ENCODE results near the gene TTLL12.

The TTLL12 gene

DNA sequence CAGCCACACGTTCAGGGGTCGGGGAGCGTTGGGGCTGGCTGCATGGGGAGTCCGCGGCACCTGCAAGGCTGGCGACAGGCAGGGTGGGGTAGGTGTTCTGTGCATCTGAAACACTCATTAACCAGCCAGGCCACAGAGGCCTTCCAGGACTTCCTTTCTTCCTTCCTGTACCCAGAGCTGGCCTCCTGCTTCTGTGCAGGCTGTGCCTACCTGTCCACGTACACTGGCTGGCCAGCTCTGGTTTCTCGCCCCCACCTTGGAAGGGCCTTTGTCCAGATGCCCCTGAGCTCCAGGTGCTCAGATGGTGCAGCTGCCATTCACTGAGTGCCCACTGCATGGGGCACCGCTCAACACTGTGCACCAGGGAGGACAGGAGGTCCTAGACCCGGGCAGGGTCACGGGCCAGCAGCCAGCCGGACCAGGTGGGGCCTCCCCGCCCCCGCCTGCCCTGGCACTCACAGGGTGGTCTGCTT lies 15.9 kb downstream of the TTLL12 start:
- no peak for DNase-seq

GRCh38 chr22:43170131-43170480 lies 16.8 kb downstream of the TTLL12 start:
- no peak for DNase-seq

DNA sequence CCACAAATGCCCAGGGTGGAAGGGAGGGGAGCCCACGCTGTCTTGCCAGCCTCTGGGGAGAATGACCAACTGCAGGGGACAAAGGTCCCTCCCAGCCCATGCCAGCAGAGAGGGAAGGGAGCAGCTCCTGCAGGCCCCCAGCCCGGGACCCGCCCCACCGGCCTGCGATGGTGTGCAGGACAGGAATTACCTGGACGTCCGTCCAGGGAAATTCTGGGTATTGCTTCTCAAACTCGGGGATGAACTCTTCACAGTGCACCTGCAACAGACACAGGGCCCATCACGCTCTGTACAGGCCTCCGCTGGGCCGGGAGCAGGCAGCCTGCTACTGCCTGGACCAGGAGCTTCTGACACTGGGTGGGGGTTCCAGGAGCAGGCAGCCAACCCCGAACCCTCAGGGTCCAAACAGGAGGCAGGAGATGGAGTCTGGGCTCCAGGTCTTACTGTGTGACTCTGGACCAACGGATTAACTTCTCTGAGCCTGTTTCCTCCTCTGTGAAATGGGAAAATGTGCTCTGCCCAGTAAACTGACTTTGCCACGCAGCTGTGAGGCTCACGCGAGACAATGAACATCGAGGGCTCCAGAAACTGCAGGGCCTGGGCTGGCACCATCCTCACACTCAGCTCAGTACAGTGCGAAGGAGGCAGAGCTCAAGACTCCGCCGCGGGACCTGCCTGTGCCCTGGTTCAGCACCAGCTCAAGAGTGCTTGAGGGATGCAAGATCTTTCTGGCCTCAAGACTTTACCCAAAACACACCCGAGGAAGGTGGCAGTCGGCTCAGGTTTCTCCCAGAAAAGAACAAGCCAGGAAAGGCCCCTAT lies 17.4 kb downstream of the TTLL12 start:
- DNase-seq: no peak

DNA sequence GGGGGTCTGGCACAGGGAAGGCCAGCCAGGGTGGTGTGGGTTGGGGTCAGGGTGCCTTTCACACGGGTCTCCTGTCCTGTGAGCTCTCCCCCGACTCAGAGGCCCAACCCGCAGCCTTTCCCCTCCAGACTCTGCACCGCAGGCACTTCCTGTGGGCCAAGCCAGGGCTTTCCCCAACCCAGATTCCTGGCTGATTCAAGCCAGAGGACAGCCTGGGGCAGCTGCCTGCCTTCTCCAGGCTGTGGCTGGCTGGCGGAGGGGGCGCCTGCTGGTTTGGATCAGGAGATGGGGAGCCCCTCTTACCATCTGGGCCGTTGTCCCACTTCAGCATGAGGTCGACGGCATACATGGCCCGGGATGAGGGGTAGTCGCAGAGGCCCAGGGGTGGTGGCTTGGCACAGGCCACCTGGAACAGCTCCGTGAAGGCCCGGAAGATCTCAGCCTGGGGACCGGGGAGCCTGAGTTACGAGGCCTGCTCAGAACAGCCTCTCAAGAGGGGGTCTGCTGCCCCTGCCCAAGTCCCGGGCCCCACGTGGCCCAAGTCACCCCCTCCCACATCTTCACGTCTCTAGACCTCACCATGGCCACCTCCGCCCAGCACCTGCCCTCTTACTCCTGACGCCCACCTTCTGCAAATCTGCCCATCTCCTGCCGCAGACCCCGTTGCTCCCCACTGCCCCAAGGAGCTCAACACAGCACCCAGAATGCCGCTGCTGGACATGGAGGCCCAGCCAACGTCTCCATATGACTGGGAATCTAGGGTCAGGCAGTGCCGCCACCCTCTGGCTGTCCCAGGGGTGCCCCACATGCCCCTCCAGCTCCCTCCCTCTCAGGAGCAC lies 18.2 kb downstream of the TTLL12 start:
- no peak for DNase-seq

GRCh38 chr22:43167001-43167589 lies 19.8 kb downstream of the TTLL12 start:
- DNase-seq: no peak

DNA sequence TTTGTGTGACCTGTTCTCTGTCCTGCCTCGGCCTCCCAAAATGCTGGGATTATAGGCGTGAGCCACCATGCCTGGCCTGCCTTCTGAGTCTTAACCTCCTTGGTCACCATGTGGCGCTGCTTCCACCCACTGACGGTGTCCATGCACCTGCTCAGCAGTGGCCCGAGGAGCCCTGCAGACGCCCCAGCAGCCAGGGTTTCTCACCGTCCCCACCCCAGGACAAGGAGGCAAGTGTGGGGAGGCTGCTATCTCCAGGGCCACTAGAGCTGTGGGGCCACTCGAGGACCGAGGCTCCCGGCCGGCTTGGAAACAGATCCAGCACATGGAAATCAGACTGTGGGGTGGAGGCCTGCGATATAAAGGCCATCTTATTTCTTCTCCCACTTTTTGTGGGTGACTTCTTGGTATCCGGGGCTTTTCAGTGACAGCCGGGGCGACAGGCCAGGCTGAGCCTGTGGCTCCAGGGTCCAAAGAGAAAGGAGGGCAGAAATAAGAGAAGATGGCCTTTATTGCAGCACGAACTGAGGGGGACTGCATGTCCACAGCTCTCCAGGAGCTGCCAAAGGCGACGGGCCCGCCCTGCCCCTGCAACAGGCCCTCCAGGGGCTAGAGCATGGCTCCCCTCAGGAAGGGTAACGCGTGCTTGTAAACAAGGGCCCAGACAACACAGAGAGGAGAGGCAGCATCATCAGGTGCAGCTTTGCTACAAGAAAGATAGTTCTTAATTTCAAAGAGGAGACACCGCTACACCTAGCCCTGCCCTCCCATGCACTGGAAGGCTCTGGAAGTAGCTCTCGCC lies 20.6 kb downstream of the TTLL12 start:
- no peak for DNase-seq

DNA sequence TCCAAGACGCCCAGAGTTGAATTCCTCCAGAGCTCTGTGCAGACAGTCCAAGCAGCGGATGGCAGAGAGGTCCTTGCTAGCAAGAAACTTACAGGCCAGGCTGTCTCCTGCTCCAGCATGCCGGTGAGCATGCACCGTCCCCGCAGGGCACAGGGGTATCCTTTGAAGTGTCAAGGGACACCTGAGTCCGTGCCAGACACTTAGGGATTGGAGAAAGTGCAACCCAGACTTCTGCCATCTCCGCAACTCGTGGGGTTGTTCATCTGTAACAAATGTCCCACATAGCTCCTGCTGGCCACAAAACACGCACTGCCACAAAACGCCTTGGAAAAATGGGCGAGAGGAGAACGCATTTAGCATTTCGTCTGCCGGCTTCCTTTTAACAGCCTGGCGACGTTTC lies 22.3 kb downstream of the TTLL12 start:
- DNase-seq: peak; percentile 18 to 21

DNA sequence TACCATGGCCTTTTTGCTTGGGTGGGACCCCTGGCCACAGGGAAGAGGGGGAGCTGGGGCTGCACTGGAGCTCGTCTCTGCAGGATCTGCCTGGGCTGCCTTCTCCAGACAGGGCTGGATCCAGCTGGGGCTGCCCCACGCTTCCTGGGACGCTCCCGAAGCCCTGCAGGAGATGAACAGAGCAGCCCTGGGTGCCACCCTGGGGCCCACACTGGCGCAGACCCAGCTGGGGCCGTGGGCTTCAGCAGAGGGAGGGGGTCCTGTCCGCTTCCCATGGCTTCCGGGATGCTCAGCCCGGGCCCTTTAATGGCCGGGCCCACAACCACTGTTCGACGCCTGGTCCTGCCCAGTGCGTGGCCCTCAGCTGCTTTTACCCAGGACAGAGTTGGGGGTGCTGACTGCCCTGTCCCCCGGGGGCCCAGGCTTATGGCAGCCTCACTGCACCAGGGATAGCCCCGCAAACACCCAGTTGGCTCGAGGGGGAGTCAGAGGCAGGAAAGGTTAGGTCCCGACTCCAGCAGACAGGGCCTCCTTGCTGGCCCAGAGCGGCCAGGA lies 23.6 kb downstream of the TTLL12 start:
- DNase-seq: no peak

DNA sequence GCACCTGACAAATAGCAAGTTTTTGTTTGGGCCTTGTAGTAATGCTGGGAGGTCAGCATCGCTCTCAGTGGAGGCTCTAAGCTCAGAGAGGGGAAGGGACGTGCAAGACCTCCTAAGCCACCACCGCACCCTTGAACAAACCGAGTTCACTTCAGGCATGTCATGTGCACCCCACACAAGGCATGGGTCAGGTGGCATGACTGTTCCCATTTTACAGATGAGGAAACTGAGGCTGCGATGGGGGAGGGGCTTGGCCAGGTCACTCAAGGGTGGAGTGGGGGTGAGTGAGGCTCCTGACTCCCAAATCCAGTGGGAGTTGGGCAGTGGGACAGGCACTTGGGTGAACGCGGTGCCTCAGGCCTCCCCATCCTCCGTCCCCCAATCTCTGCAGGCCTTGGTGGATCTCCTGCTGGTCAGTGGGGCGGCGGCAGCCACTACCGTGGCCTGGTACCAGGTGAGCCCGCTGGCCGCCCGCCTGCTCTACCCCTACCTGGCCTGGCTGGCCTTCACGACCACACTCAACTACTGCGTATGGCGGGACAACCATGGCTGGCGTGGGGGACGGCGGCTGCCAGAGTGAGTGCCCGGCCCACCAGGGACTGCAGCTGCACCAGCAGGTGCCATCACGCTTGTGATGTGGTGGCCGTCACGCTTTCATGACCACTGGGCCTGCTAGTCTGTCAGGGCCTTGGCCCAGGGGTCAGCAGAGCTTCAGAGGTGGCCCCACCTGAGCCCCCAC lies 24.4 kb downstream of the TTLL12 start:
- no peak for DNase-seq

GRCh38 chr22:43160497-43161126 lies 26.3 kb downstream of the TTLL12 start:
- DNase-seq: no peak

- DNase-seq: peak in 1 of 2 experiments; percentile 7
These were observed 27.3 kb downstream of the TTLL12 start for GRCh38 chr22:43159484-43160178.

- DNase-seq: no peak
These were observed 28.0 kb downstream of the TTLL12 start for GRCh38 chr22:43158778-43159483.

DNA sequence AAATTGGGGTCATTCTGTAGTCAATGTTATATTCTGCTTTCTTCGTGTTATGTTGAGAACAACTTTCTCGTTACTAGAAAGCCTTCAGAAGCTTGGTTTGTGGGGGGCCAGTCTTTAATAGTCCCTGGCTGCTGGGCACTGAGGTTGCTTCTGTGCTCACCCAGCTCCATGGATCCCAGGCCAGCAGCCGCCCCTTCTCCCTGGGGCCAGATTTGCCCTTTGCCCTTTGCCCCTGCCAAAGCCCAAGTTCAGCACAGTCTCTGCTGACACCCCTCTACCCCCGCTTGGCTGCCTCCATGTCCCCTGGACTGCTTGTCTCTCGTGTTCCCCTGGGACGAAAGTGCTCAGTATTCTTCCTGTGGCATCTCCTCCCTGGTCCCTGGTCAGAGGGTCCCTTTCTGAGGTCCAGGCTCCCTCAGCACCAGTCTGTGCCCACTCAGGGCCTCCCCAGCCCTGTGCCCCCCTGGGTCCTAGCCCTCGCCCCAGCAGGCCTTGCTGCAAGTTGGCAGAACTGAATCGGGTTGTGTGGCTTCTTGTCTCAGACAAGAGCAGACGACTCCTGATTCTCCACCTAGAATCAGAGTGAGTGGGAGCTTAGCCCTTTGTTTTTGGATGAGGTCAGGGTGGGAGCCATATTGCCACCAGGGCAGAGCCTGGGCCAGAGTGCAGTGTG lies 28.9 kb downstream of the TTLL12 start:
- DNase-seq: no peak

GRCh38 chr22:43156413-43156812 lies 30.5 kb downstream of the TTLL12 start:
- DNase-seq: no peak

GRCh38 chr22:43155789-43156188 lies 31.1 kb downstream of the TTLL12 start:
- no peak for DNase-seq

DNA sequence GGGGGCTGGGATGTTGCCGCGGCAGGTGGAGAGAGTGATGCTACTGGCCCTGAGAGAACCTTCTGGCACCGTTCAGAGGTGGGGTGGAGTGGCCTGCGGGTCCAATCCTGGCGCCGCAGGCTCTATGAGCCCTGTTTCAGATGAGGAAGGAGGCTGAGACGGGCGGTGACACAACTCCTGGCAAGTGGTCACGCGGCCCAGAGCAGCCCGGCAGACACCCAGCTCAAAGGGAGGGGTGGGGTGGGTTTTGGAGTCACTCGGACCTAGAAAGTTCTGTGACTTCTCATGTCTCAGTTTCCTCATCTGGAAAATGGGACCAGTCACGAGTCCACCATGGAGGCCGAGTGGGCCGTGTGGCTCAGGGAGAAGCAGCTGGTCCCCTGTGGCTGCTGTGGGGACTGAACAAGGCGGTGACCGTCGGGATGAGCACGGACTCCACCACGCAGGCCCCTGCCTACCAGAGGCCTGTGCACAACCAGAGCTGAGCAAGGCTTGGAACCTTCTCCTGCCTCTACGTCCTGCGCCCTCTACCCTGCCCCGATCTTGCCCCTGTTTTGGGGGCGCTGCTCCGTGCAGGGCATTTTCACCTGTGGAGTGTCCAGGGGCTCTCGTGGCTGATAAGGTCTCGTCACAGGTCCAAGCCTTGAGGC lies 31.9 kb downstream of the TTLL12 start:
- no peak for DNase-seq

DNA sequence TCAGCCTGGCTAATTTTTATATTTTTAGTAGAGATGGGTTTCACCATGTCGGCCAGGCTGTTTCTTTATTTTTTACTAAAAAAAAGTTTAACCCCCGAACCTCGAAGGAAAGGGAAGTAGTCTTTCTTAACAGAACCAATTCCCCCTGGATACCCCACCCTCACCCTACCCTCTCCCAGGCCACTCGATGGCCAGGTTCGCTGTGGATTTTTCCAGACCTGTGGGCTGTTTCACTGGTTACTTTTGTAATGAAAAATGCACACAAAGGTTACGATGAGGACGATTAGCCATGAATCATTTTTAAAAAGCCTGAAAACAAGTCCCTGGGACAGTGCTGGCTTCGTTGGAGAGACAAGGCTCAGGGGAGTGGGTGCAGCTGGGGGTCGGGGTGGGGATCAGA lies 33.0 kb downstream of the TTLL12 start:
- DNase-seq: no peak

- DNase-seq: peak; percentile 18 to 43
These were observed 34.4 kb downstream of the TTLL12 start for GRCh38 chr22:43152357-43153071.
